ENCODE data around the gene LIX1L. TPM values are rescaled to one million over a fixed set of nuclear protein-coding genes. Genes with fewer than 3 reads are reported as not detected.

The LIX1L gene
- total and polyA plus RNA-seq, 2 experiments from 2014 or later = 14.0 to 16.3 TPM

DNA sequence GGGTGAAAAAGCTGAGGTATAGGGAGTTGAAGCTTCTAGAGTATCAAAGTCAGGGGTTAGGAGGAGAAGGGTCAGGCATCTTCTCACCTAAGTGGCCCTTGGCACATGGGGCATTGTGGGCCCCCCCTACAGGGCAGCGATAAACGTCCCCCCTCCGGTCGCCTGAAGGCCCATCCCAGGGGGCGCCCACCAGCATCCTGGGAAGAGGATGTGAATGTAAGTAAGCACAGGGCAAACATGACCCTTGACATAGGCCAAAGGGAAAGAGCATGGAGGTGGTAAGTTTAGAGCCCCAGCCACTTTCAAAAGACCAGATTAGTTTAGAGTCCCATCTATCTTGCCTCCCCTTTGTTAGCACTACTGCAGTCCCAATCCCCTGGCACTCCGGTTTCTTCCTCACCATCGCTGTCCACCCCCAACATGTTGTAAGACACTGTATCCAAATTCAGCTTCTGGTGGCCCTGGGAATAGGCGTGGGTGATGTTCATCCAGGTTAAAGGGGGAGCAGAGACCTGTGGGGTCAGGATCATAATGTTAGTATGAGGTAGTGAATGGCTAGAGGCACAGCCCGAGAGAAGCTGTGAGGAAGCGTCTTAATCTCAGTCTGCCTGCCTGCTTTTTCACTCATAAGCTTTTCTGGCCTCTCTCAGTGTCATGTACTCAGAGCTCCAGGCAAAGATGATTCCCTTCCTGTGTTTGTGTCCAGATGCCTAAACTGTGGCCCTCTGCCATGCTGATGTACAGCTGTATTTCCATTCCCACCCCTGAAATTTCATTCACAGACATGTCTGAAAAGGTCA, 50.7 kb downstream of the LIX1L start:
- Histone ChIP-seq H3K4me3 (no peak overlapping the region), H3K4me1 (ENCODE audit: insufficient read depth) (no peaks in the 10 kb centered on the region), H3K9me2 (replicated peaks; ENCODE audit: insufficient read depth) (no peaks in the 10 kb centered on the region), H4K20me1 (ENCODE audit: insufficient read depth, poor library complexity, severe bottlenecking) (no peaks in the 10 kb centered on the region), H3K36me3 (replicated peaks; ENCODE audit: insufficient read depth, low read depth) (no peaks in the 10 kb centered on the region), H3K27ac (no peak overlapping the region), H3K4me2 (no peak overlapping the region), H3K9me3 (ENCODE audit: low read depth) (no peaks in the 10 kb centered on the region), H3K27me3 (no peaks in the 10 kb centered on the region), H3K79me2 (no peaks in the 10 kb centered on the region), H2AFZ (no peak overlapping the region)
- 75% methylated on average over 9 of the region's 10 CpGs for WGBS (ENCODE audit: low lambda C conversion rate, missing lambda C conversion rate)
- DNase-seq (ENCODE audit: low spot score) = no peak
- TF ChIP-seq CTCF (IDR thresholded peaks at IDR 0.05; ENCODE audit: poor library complexity) (no peak), EZH2phosphoT487 (IDR thresholded peaks at IDR 0.05; ENCODE audit: low read depth, severe bottlenecking, unreplicated experiment) (no peak)

GRCh38 chr1:145901312-145902021, 56.4 kb downstream of the LIX1L start:
- no peak for DNase-seq (ENCODE audit: low spot score)
- Histone ChIP-seq H3K9me2 (replicated peaks; ENCODE audit: insufficient read depth) (no peaks in the 10 kb centered on the region), H3K36me3 (replicated peaks; ENCODE audit: insufficient read depth, low read depth) (no peaks in the 10 kb centered on the region), H2AFZ (no peak overlapping the region), H3K27me3 (no peaks in the 10 kb centered on the region), H3K4me2 (no peak overlapping the region), H3K4me1 (ENCODE audit: insufficient read depth) (no peaks in the 10 kb centered on the region), H3K9me3 (ENCODE audit: low read depth) (no peaks in the 10 kb centered on the region), H4K20me1 (ENCODE audit: insufficient read depth, poor library complexity, severe bottlenecking) (no peaks in the 10 kb centered on the region), H3K4me3 (no peak overlapping the region), H3K79me2 (no peaks in the 10 kb centered on the region), H3K27ac (no peak overlapping the region)
- TF ChIP-seq CTCF (IDR thresholded peaks at IDR 0.05; ENCODE audit: poor library complexity) (no peak), EZH2phosphoT487 (IDR thresholded peaks at IDR 0.05; ENCODE audit: low read depth, severe bottlenecking, unreplicated experiment) (no peak), EZH2 (IDR thresholded peaks at IDR 0.05; ENCODE audit: borderline replicate concordance) (no peak)
- 96% methylated on average over 12 of the region's 12 CpGs for WGBS (ENCODE audit: low lambda C conversion rate, missing lambda C conversion rate)

DNA sequence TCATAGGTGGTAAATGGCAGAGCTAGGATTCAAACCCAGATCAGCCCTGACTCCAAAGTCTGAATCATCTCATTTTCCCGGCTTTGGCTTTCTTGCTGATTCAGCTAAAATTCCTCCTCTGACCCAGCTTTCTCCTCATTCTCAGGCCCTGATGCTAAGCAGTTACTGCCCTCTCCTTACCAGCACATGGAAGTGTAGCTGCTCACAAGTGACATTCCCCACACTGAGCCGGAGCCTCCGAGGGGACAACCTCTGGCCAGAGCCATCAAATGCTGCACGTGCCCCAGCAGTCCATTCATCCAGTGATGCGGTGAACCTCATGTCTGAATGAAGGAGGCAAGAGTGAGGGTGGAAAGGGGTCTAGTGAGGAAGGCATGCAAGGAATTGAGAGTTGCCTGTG, 59.1 kb downstream of the LIX1L start:
- Histone ChIP-seq H3K4me1 (ENCODE audit: insufficient read depth) (no peaks in the 10 kb centered on the region), H3K4me3 (no peak overlapping the region), H3K27ac (no peak overlapping the region), H3K9me2 (replicated peaks; ENCODE audit: insufficient read depth) (no peaks in the 10 kb centered on the region), H3K9me3 (ENCODE audit: low read depth) (no peaks in the 10 kb centered on the region), H3K79me2 (no peaks in the 10 kb centered on the region), H3K36me3 (replicated peaks; ENCODE audit: insufficient read depth, low read depth) (no peaks in the 10 kb centered on the region), H4K20me1 (ENCODE audit: insufficient read depth, poor library complexity, severe bottlenecking) (no peaks in the 10 kb centered on the region), H3K27me3 (no peaks in the 10 kb centered on the region), H3K4me2 (no peak overlapping the region), H2AFZ (no peak overlapping the region)
- TF ChIP-seq EZH2 (IDR thresholded peaks at IDR 0.05; ENCODE audit: borderline replicate concordance) (no peak), CTCF (IDR thresholded peaks at IDR 0.05; ENCODE audit: poor library complexity) (no peak), EZH2phosphoT487 (IDR thresholded peaks at IDR 0.05; ENCODE audit: low read depth, severe bottlenecking, unreplicated experiment) (no peak)
- WGBS (ENCODE audit: low lambda C conversion rate, missing lambda C conversion rate) = 87% methylated on average over 5 of the region's 5 CpGs
- DNase-seq (ENCODE audit: low spot score) = no peak
